ENCODE measurements around the gene GNAS-AS1.

DNA sequence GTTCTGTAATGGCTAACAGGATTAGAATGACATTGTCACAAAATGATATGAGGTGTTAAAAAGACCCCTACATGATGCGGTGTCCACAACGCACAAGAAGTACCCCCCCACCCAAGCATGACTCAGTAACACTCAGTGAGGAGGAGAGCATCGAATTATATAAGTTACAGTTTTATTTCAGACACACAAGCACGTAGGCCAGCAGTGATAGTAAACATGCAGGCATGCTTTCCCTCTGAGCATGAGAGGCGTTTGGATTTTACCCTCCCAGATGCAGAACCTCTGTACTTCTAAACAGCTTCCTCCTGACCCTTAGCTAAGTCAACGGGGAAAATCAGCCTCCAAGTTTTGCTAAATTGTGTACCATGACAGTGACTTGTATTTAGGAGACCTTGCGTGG is 25.7 kb upstream of the GNAS-AS1 start:
- TF ChIP-seq GATA2 (IDR thresholded peaks at IDR 0.05; ENCODE audit: low read depth, low read length), result no peak
- TF ChIP-seq GATA3 (IDR thresholded peaks at IDR 0.05; ENCODE audit: low read depth, low read length), result no peak
